Measurements from ENCODE around the gene SFTPB.

SFTPB gene

GRCh38 chr2:85703329-85703728, 35.3 kb upstream of the SFTPB start:
- no peak for FAIRE-seq
- DNase-seq (ENCODE audit: insufficient read length, low spot score) = no peak
- TF ChIP-seq PAX5 (IDR thresholded peaks at IDR 0.05; ENCODE audit: insufficient read depth, low read length, severe bottlenecking) (no peak), POLR2A (IDR thresholded peaks at IDR 0.05; ENCODE audit: low read depth, low read length) (no peak), POLR2AphosphoS5 (IDR thresholded peaks at IDR 0.05; ENCODE audit: low read depth, low read length) (no peak), TAF1 (IDR thresholded peaks at IDR 0.05; ENCODE audit: low read depth, low read length) (no peak), POU2F2 (IDR thresholded peaks at IDR 0.05; ENCODE audit: low read depth, low read length) (no peak), SPI1 (IDR thresholded peaks at IDR 0.05; ENCODE audit: low read depth, low read length) (no peak)

DNA sequence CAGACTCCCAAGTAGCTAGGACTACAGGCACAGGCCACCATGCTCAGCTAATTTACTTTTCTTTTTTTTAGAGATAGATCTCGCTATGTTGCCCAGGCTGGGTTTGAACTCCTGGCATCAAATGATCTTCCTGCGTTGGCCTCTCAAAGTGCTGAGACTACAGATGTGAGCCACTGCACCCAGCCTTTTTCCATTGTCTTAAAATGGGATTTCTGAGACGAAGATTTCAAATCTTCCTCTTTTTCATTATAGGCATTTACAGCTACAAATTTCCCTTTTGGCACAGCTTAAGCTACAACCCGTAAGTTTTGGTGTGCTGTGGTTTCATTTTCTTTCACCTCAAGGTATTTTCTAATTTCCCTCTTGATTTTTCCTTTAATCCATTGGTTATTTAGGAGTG, 34.8 kb upstream of the SFTPB start:
- DNase-seq (ENCODE audit: insufficient read length, low spot score) (no peak), FAIRE-seq (no peak)
- TF ChIP-seq TAF1 (IDR thresholded peaks at IDR 0.05; ENCODE audit: low read depth, low read length) = no peak
- no peak for TF ChIP-seq PAX5 (IDR thresholded peaks at IDR 0.05; ENCODE audit: insufficient read depth, low read length, severe bottlenecking)

GRCh38 chr2:85702172-85702571, 34.2 kb upstream of the SFTPB start:
- no peak for TF ChIP-seq POLR2A (IDR thresholded peaks at IDR 0.05; ENCODE audit: low read depth, low read length)
- TF ChIP-seq SPI1 (IDR thresholded peaks at IDR 0.05; ENCODE audit: low read depth, low read length) = no peak
- TF ChIP-seq POU2F2 (IDR thresholded peaks at IDR 0.05; ENCODE audit: low read depth, low read length) = no peak
- no peak for TF ChIP-seq PAX5 (IDR thresholded peaks at IDR 0.05; ENCODE audit: insufficient read depth, low read length, severe bottlenecking)
- TF ChIP-seq POLR2AphosphoS5 (IDR thresholded peaks at IDR 0.05; ENCODE audit: low read depth, low read length) = no peak
- TF ChIP-seq TAF1 (IDR thresholded peaks at IDR 0.05; ENCODE audit: low read depth, low read length) = no peak
- FAIRE-seq (no peak), DNase-seq (ENCODE audit: insufficient read length, low spot score) (no peak)

GRCh38 chr2:85699325-85699724, 31.3 kb upstream of the SFTPB start:
- FAIRE-seq (no peak), DNase-seq (ENCODE audit: insufficient read length, low spot score) (no peak)
- TF ChIP-seq POLR2A (IDR thresholded peaks at IDR 0.05; ENCODE audit: low read depth, low read length) = no peak
- no peak for TF ChIP-seq SPI1 (IDR thresholded peaks at IDR 0.05; ENCODE audit: low read depth, low read length)
- TF ChIP-seq PAX5 (IDR thresholded peaks at IDR 0.05; ENCODE audit: insufficient read depth, low read length, severe bottlenecking) = no peak
- TF ChIP-seq TAF1 (IDR thresholded peaks at IDR 0.05; ENCODE audit: low read depth, low read length) = no peak
- no peak for TF ChIP-seq POU2F2 (IDR thresholded peaks at IDR 0.05; ENCODE audit: low read depth, low read length)
- TF ChIP-seq POLR2AphosphoS5 (IDR thresholded peaks at IDR 0.05; ENCODE audit: low read depth, low read length) = no peak

- FAIRE-seq = no peak
- TF ChIP-seq POU2F2 (IDR thresholded peaks at IDR 0.05; ENCODE audit: low read depth, low read length) (no peak), SPI1 (IDR thresholded peaks at IDR 0.05; ENCODE audit: low read depth, low read length) (peak; percentile 15; the same call in 1 of the 2 replicates), TAF1 (IDR thresholded peaks at IDR 0.05; ENCODE audit: low read depth, low read length) (no peak)
- DNase-seq (ENCODE audit: insufficient read length, low spot score) = no peak
These were observed 30.9 kb upstream of the SFTPB start for GRCh38 chr2:85698880-85699254.

GRCh38 chr2:85698184-85698879, 30.3 kb upstream of the SFTPB start:
- FAIRE-seq = no peak
- DNase-seq (ENCODE audit: insufficient read length, low spot score) = no peak
- TF ChIP-seq PAX5 (IDR thresholded peaks at IDR 0.05; ENCODE audit: insufficient read depth, low read length, severe bottlenecking) (no peak), POU2F2 (IDR thresholded peaks at IDR 0.05; ENCODE audit: low read depth, low read length) (no peak), POLR2AphosphoS5 (IDR thresholded peaks at IDR 0.05; ENCODE audit: low read depth, low read length) (no peak), SPI1 (IDR thresholded peaks at IDR 0.05; ENCODE audit: low read depth, low read length) (no peak), POLR2A (IDR thresholded peaks at IDR 0.05; ENCODE audit: low read depth, low read length) (no peak), TAF1 (IDR thresholded peaks at IDR 0.05; ENCODE audit: low read depth, low read length) (no peak)

DNA sequence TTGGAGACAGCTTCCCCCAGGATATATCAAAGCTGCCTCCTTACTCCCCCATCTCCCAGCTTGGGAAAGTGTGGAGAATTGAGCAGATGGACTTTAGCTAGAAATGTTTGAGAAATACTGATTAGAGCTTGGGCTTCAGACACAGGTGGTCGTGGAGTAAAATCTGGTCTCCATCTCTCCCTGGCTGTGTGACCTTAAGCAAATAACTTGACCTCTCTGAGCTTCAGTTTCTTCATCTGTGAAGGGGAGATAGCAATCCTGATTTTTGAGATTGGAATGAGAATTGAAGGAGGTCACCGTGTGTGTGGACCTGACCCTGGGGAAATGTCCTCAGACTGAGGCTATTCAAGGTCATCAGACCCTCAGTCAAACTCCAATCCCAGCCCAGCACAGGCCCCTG, 29.7 kb upstream of the SFTPB start:
- TF ChIP-seq POLR2AphosphoS5 (IDR thresholded peaks at IDR 0.05; ENCODE audit: low read depth, low read length) = no peak
- FAIRE-seq = no peak

DNA sequence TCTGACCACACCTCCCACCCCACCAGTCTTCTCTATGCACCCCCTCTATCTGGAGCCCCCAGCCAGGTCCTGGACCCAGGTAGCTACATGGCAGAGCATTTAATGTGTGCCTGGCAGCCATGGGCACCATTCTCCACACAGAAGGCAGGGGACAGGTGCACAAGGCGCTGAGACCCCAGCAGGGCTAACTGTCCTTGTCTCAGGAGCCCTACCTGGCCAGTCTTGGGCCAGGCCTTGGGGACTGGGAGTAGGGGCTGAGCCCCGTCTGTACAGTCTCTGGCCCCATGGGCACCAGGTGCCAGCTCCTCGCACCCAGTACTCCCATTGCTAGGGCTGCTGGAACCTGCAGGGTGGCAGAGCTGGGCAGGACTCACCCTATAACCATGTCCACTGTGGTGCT, 29.1 kb upstream of the SFTPB start:
- no peak for FAIRE-seq
- no peak for TF ChIP-seq TAF1 (IDR thresholded peaks at IDR 0.05; ENCODE audit: low read depth, low read length)
- no peak for TF ChIP-seq PAX5 (IDR thresholded peaks at IDR 0.05; ENCODE audit: insufficient read depth, low read length, severe bottlenecking)
- no peak for TF ChIP-seq POU2F2 (IDR thresholded peaks at IDR 0.05; ENCODE audit: low read depth, low read length)
- no peak for TF ChIP-seq POLR2AphosphoS5 (IDR thresholded peaks at IDR 0.05; ENCODE audit: low read depth, low read length)
- TF ChIP-seq POLR2A (IDR thresholded peaks at IDR 0.05; ENCODE audit: low read depth, low read length) = no peak
- TF ChIP-seq SPI1 (IDR thresholded peaks at IDR 0.05; ENCODE audit: low read depth, low read length) = no peak
- no peak for DNase-seq (ENCODE audit: insufficient read length, low spot score)

More for the DNA sequence above, 29.7 kb upstream of the SFTPB start:
- no peak for DNase-seq (ENCODE audit: insufficient read length, low spot score)

- FAIRE-seq (no peak), DNase-seq (ENCODE audit: insufficient read length, low spot score) (no peak)
- no peak for TF ChIP-seq POLR2A (IDR thresholded peaks at IDR 0.05; ENCODE audit: low read depth, low read length)
- no peak for TF ChIP-seq POLR2AphosphoS5 (IDR thresholded peaks at IDR 0.05; ENCODE audit: low read depth, low read length)
- no peak for TF ChIP-seq PAX5 (IDR thresholded peaks at IDR 0.05; ENCODE audit: insufficient read depth, low read length, severe bottlenecking)
- TF ChIP-seq SPI1 (IDR thresholded peaks at IDR 0.05; ENCODE audit: low read depth, low read length) = no peak
- TF ChIP-seq TAF1 (IDR thresholded peaks at IDR 0.05; ENCODE audit: low read depth, low read length) = no peak
- no peak for TF ChIP-seq POU2F2 (IDR thresholded peaks at IDR 0.05; ENCODE audit: low read depth, low read length)
These were observed 28.0 kb upstream of the SFTPB start for GRCh38 chr2:85695691-85696668.

DNA sequence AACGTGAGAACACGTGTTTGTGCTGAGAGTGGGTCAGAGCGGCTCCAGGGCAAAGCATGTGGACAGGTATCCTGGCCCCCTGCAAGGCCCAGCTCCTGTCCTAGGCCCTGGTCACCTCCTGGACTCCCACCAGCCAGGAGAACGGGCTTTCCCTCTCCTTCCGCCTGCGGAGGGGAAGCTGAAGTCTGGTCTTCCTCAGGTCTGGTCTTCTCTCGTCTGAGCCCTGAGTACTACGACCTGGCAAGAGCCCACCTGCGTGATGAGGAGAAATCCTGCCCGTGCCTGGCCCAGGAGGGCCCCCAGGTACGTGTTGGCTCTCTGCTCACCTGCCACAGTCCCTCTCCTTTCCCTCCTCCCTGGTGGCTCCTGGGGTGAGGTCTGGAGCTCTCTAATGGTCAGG, 27.1 kb upstream of the SFTPB start:
- DNase-seq (ENCODE audit: insufficient read length, low spot score) (no peak), FAIRE-seq (no peak)
- no peak for TF ChIP-seq PAX5 (IDR thresholded peaks at IDR 0.05; ENCODE audit: insufficient read depth, low read length, severe bottlenecking)
- TF ChIP-seq POLR2AphosphoS5 (IDR thresholded peaks at IDR 0.05; ENCODE audit: low read depth, low read length) = no peak
- no peak for TF ChIP-seq TAF1 (IDR thresholded peaks at IDR 0.05; ENCODE audit: low read depth, low read length)
- no peak for TF ChIP-seq POU2F2 (IDR thresholded peaks at IDR 0.05; ENCODE audit: low read depth, low read length)
- no peak for TF ChIP-seq SPI1 (IDR thresholded peaks at IDR 0.05; ENCODE audit: low read depth, low read length)
- TF ChIP-seq POLR2A (IDR thresholded peaks at IDR 0.05; ENCODE audit: low read depth, low read length) = no peak

Measured in GM12891 (cell line).